C4-2B (cell line): ENCODE measurements around the gene SORL1-AS1.
A peak's percentile ranks its signal among the peaks of the same experiment; 100 is the strongest.

Experiments used
- H3K27ac ChIP-seq: fragments of 450-650 bp; 2 replicates; pipeline ENCODE4 v1.5.1; 2017
- CTCF ChIP-seq: fragments of 450-650 bp; conservative IDR thresholded peaks from 2 replicates; pipeline ENCODE4 v1.5.1; 2017; ENCODE audit warnings: mild to moderate bottlenecking
- ZFX ChIP-seq: fragments of 450-650 bp; IDR thresholded peaks from 2 replicates; pipeline ENCODE4 v1.6.1; 2017

The SORL1-AS1 gene

DNA sequence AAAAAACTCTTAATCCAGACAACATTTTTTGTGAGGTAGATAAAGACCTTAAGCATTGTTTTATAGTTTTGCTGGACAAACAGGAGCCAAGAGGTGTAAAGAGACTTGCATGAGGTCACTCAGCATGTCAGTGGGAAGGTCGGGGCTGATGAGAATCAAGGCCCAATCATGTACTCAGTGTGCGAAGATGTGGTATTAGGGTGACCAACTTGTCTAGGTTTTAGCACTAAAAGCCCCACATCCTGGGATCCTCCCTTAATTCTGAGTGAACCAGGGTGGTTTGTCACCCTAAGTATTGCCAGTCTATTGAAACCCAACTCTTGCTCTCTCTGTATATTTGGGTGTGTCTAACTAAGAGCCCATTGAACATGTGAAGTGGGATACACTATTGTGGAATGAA is 19.5 kb upstream of the SORL1-AS1 start:
- TF ChIP-seq CTCF (no peak), ZFX (no peak)
- H3K27ac ChIP-seq = no peak overlapping the region

GRCh38 chr11:121471167-121471566 is 18.4 kb upstream of the SORL1-AS1 start:
- TF ChIP-seq ZFX = no peak
- TF ChIP-seq CTCF = no peak
- H3K27ac ChIP-seq = no peak overlapping the region

DNA sequence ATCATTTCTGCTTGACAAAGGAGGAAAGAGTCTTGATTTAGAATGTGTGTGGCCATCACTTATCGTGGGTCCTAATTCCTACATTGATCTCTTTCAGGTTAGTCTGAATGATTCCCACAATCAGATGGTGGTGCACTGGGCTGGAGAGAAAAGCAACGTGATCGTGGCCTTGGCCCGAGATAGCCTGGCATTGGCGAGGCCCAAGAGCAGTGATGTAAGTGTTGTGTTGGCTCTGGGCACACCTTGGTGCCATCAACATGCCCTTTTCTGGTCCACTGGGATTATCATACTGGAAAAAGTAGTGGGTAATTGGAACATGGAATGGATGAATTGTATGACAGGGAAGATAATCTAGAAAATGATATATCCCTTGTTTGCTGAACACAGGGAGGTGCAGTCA is 17.1 kb upstream of the SORL1-AS1 start:
- H3K27ac ChIP-seq = no peak overlapping the region
- no peak for TF ChIP-seq CTCF
- no peak for TF ChIP-seq ZFX

DNA sequence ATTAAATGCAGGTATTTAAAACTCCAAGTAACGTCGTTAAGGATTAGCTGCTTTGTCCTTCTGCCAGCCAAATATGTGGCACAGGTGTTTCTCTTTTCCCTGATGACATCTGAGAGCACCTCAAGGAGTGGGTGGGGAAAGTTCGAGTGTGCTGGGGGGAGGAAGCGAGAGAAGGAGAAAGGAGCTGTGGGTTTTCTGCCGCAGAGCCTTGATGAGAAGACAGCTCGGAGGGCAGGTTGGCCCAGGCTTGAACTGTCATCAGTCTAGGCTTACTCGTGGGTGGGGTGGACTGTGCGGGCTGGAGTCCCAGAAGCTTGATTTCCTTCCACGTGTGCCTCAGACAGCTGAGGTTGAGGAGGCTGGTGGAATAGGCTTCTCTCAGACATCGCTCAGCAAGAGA is 15.2 kb upstream of the SORL1-AS1 start:
- TF ChIP-seq ZFX = no peak
- TF ChIP-seq CTCF = no peak
- no peak overlapping the region for H3K27ac ChIP-seq

DNA sequence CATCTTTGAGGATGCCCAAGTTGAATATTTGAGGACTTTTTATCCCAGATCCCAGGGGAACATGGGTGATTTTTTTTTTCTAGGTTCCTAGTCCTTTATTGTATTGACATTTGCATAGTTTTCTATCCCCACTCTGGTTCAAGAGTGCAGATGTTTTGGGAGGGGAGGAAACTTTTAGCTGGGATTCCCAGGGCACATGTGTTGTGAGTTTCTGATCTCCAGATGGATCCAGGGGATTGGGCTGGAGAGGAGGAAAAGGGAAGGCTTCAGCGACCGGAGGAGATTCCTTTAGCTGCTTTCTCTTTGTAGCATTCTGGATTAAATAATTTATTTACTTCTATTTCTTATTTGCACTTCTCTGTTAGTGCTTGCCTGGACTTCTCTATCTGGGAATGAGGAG is 14.7 kb upstream of the SORL1-AS1 start:
- TF ChIP-seq ZFX (no peak), CTCF (no peak)
- H3K27ac ChIP-seq = peak overlapping the region; percentile 52; the same call in 1 of the 2 replicates

GRCh38 chr11:121466063-121466794 is 13.5 kb upstream of the SORL1-AS1 start:
- H3K27ac ChIP-seq = peak overlapping the region; percentile 52
- TF ChIP-seq CTCF (no peak), ZFX (no peak)

- no peak for TF ChIP-seq ZFX
- peak overlapping the region; percentile 52 for H3K27ac ChIP-seq
Observed at GRCh38 chr11:121465709-121466062, 12.9 kb upstream of the SORL1-AS1 start.

- TF ChIP-seq CTCF (no peak), ZFX (no peak)
- no peak overlapping the region for H3K27ac ChIP-seq
Observed at GRCh38 chr11:121464352-121464946, 11.7 kb upstream of the SORL1-AS1 start.
